B cell (primary cell): ENCODE measurements around the gene PTPN21.

ENCODE experiments used
- EZH2 ChIP-seq: IDR thresholded peaks from 2 replicates; pipeline ENCODE4 v1.6.1; 2012; ENCODE audit warnings: borderline replicate concordance, low read depth, mild to moderate bottlenecking, moderate library complexity, low read length; ENCODE audit not compliant: insufficient read depth, poor library complexity, severe bottlenecking
- TF ChIP-seq, protein P1 (sequence below): fragments of 200-600 bp; IDR thresholded peaks from one replicate; pipeline ENCODE4 v1.8.0; 2022; ENCODE audit warnings: antibody characterized with exemption, mild to moderate bottlenecking

DNA sequence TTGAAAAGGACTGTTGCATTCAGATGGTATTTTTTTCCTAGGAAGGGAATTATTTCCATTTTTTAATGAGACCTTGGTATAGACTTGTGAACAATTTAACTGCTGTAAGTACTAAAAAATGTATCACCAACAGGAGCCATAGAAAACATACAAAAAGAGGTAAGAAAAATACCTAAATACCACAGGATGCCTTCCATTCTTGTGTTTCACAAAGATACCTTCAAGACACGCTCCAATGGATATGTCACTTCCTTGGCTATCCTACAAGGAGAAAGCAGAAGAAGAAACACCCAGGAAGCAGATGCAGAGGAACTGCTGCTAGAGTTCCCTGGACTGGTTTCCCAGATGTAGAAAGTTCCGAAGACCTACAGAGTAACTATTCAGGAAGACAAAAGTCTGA, 54.2 kb downstream of the PTPN21 start:
- TF ChIP-seq, protein P1, sequence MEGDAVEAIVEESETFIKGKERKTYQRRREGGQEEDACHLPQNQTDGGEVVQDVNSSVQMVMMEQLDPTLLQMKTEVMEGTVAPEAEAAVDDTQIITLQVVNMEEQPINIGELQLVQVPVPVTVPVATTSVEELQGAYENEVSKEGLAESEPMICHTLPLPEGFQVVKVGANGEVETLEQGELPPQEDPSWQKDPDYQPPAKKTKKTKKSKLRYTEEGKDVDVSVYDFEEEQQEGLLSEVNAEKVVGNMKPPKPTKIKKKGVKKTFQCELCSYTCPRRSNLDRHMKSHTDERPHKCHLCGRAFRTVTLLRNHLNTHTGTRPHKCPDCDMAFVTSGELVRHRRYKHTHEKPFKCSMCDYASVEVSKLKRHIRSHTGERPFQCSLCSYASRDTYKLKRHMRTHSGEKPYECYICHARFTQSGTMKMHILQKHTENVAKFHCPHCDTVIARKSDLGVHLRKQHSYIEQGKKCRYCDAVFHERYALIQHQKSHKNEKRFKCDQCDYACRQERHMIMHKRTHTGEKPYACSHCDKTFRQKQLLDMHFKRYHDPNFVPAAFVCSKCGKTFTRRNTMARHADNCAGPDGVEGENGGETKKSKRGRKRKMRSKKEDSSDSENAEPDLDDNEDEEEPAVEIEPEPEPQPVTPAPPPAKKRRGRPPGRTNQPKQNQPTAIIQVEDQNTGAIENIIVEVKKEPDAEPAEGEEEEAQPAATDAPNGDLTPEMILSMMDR, result no peak
- TF ChIP-seq EZH2, result no peak
